Trophoblast cell (in vitro differentiated cells and primary cell): ENCODE data around the gene MTPN.

Experiments
- DNase-seq, 2 donors: peaks; one replicate each; pipeline ENCODE4 v3.0.0-alpha.2; 2016
- H2AFZ ChIP-seq: 2 replicates; pipeline ENCODE4 v1.6.1; 2013; ENCODE audit warnings: low read length, moderate library complexity, mild to moderate bottlenecking; ENCODE audit not compliant: insufficient read depth, poor library complexity
- H2AK5ac ChIP-seq: 2 replicates; pipeline ENCODE4 v1.6.1; 2013; ENCODE audit warnings: mild to moderate bottlenecking, low read length
- H2BK120ac ChIP-seq: 2 replicates; pipeline ENCODE4 v1.6.1; 2013; ENCODE audit warnings: low read length, mild to moderate bottlenecking, moderate library complexity; ENCODE audit not compliant: insufficient read depth, poor library complexity
- H2BK12ac ChIP-seq: 2 replicates; pipeline ENCODE4 v1.6.1; 2013; ENCODE audit warnings: mild to moderate bottlenecking, low read length, moderate library complexity
- H2BK5ac ChIP-seq: 2 replicates; pipeline ENCODE4 v1.6.1; 2013; ENCODE audit warnings: low read length, low read depth, moderate library complexity, mild to moderate bottlenecking; ENCODE audit not compliant: poor library complexity
- H3K14ac ChIP-seq: 2 replicates; pipeline ENCODE4 v1.6.1; 2013; ENCODE audit warnings: mild to moderate bottlenecking, low read length
- H3K18ac ChIP-seq: 2 replicates; pipeline ENCODE4 v1.6.1; 2013; ENCODE audit warnings: mild to moderate bottlenecking, low read length
- H3K23ac ChIP-seq: 2 replicates; pipeline ENCODE4 v1.6.1; 2013; ENCODE audit warnings: low read length
- H3K27ac ChIP-seq: 2 replicates; pipeline ENCODE4 v1.5.1; 2013; ENCODE audit warnings: low read depth, mild to moderate bottlenecking, inconsistent platforms, low read length, moderate library complexity
- H3K27me3 ChIP-seq: 2 replicates; pipeline ENCODE4 v1.6.1; 2013; ENCODE audit warnings: inconsistent platforms, mild to moderate bottlenecking, low read length, moderate library complexity; ENCODE audit not compliant: insufficient read depth
- H3K36me3 ChIP-seq, 2 experiments: 1 replicate in 1 of 2; 2 replicates in 1 of 2; pipeline ENCODE4 v1.6.1; 2013; ENCODE audit warnings: low read length in 2 of 2, mild to moderate bottlenecking in 2 of 2, moderate library complexity in 1 of 2; ENCODE audit not compliant: insufficient read depth in 2 of 2, control insufficient read depth in 1 of 2
- H3K4ac ChIP-seq: 2 replicates; pipeline ENCODE4 v1.6.1; 2013; ENCODE audit warnings: low read depth, mild to moderate bottlenecking, low read length, moderate library complexity
- H3K4me1 ChIP-seq, 2 experiments: 1 replicate in 1 of 2; 2 replicates in 1 of 2; pipeline ENCODE4 v1.6.1; 2013; ENCODE audit warnings: low read length in 2 of 2, mild to moderate bottlenecking in 2 of 2, moderate library complexity in 1 of 2; ENCODE audit not compliant: insufficient read depth in 2 of 2, control insufficient read depth in 1 of 2
- H3K4me2 ChIP-seq: 2 replicates; pipeline ENCODE4 v1.6.1; 2013; ENCODE audit warnings: inconsistent platforms, mild to moderate bottlenecking, low read length, moderate library complexity
- H3K4me3 ChIP-seq: 2 replicates; pipeline ENCODE4 v1.5.1; 2013; ENCODE audit warnings: mild to moderate bottlenecking, low read depth, low read length, inconsistent platforms
- H3K79me1 ChIP-seq: one replicate; pipeline ENCODE4 v1.6.1; 2013; ENCODE audit warnings: low read length
- H3K79me2 ChIP-seq: 2 replicates; pipeline ENCODE4 v1.6.1; 2013; ENCODE audit warnings: low read length, mild to moderate bottlenecking; ENCODE audit not compliant: control insufficient read depth, insufficient read depth, poor library complexity
- H3K9ac ChIP-seq: 2 replicates; pipeline ENCODE4 v1.6.1; 2013; ENCODE audit warnings: mild to moderate bottlenecking, low read length
- H3K9me3 ChIP-seq: 2 replicates; pipeline ENCODE4 v1.6.1; 2013; ENCODE audit warnings: low read depth, mild to moderate bottlenecking, control low read depth, inconsistent platforms, low read length; ENCODE audit not compliant: insufficient read depth
- H4K12ac ChIP-seq: 2 replicates; pipeline ENCODE4 v1.6.1; 2013; ENCODE audit warnings: low read depth, mild to moderate bottlenecking, low read length, moderate library complexity
- H4K8ac ChIP-seq: 2 replicates; pipeline ENCODE4 v1.6.1; 2013; ENCODE audit warnings: low read depth, mild to moderate bottlenecking, low read length, moderate library complexity
- H4K91ac ChIP-seq: one replicate; pipeline ENCODE4 v1.6.1; 2013; ENCODE audit warnings: low read depth, mild to moderate bottlenecking, low read length, moderate library complexity
- WGBS: extraction: QIAGEN DNeasy Blood & Tissue Kit; methylation state at CpG from one replicate; pipeline ENCODE4 v1.1.7; 2013; ENCODE audit warnings: missing lambda C conversion rate; ENCODE audit not compliant: insufficient read length, insufficient coverage; ENCODE audit errors: extremely low coverage; 5-methylcytosine and 5-hydroxymethylcytosine counted together

Gene MTPN

DNA sequence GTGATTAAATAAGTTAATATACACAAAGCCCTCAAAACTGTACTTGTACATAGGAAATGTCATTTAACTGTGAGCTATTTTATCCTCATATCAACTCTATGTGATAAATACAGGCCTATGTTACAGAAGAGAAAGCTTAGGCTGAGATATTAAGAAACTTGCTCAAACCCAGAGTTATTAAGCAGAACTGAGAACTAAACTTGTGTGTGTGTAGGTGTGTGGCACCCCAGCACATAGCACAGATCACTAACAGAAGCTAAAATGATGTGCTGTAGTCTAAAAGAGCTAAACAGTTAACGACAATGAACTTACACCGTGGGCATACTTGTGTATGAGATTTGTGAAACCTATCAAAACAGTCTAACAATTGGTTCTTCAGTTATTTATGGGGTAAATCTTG is 34.5 kb downstream of the MTPN start:
- Histone ChIP-seq H3K4me3 (no peak overlapping the region), H4K12ac (no peak overlapping the region), H3K14ac (no peak overlapping the region), H3K4ac (no peak overlapping the region), H4K8ac (no peak overlapping the region), H3K9me3 (no peaks in the 10 kb centered on the region), H3K79me2 (no peaks in the 10 kb centered on the region), H3K36me3 (peaks cover 0 to 1% of the 10 kb centered on the region in 2 experiments), H3K79me1 (no peaks in the 10 kb centered on the region), H2AK5ac (no peak overlapping the region), H3K9ac (no peak overlapping the region), H2BK12ac (no peak overlapping the region), H3K27me3 (no peaks in the 10 kb centered on the region), H3K4me1 (no peaks in the 10 kb centered on the region), H3K4me2 (no peak overlapping the region), H2AFZ (no peak overlapping the region), H2BK120ac (no peak overlapping the region), H3K27ac (no peak overlapping the region), H3K23ac (no peak overlapping the region), H2BK5ac (no peak overlapping the region), H4K91ac (no peak overlapping the region), H3K18ac (no peak overlapping the region)
- DNase-seq: no peak
- WGBS: no CpG with 5 or more reads among the region's 2 CpGs

GRCh38 chr7:135940077-135941075 is 36.8 kb downstream of the MTPN start:
- no peaks in the 10 kb centered on the region for H3K4me1 ChIP-seq
- no peak overlapping the region for H2BK5ac ChIP-seq
- no peak overlapping the region for H2BK120ac ChIP-seq
- no peak overlapping the region for H2AFZ ChIP-seq
- no peaks in the 10 kb centered on the region for H3K79me1 ChIP-seq
- no peak overlapping the region for H4K8ac ChIP-seq
- no peak overlapping the region for H3K18ac ChIP-seq
- no peak overlapping the region for H3K4me3 ChIP-seq
- no peaks in the 10 kb centered on the region for H3K9me3 ChIP-seq
- H3K9ac ChIP-seq: no peak overlapping the region
- H3K14ac ChIP-seq: no peak overlapping the region
- no peak overlapping the region for H3K4ac ChIP-seq
- no peak overlapping the region for H2BK12ac ChIP-seq
- H3K23ac ChIP-seq: no peak overlapping the region
- DNase-seq: no peak
- no peaks in the 10 kb centered on the region for H3K27me3 ChIP-seq
- H4K91ac ChIP-seq: no peak overlapping the region
- H3K79me2 ChIP-seq: no peaks in the 10 kb centered on the region
- no peak overlapping the region for H3K4me2 ChIP-seq
- no peak overlapping the region for H4K12ac ChIP-seq
- no peak overlapping the region for H2AK5ac ChIP-seq
- no CpG with 5 or more reads among the region's 3 CpGs for WGBS
- H3K36me3 ChIP-seq: no peaks in the 10 kb centered on the region
- H3K27ac ChIP-seq: no peak overlapping the region

DNA sequence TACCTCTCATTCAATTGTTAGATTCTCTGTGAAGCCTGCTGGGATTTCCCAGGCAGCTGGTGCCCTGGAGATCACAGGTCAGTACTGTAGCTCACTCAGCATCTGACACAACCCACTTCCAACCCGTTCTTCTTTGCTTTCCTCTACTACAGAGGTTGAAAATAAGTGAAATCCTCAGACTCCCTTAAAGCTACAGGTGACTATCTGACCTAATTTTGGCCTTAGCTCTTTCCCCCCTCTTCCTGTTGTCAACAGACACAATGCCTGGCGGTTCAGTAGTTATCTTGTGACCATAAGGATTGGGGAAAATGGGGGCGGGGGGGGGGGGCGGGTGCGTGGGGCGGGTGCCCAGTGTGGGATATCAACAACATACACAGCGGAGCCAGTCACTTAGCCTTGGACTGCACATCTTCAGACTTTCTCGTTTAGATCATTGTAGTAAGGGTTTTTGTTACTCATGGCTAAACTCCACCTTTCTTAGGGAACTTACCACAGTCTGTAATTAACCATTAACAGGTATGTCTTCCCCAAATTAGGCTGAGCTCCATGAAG is 37.8 kb downstream of the MTPN start:
- Histone ChIP-seq H3K9me3 (no peaks in the 10 kb centered on the region), H4K12ac (no peak overlapping the region), H2AFZ (no peak overlapping the region), H2BK12ac (no peak overlapping the region), H2BK5ac (no peak overlapping the region), H3K79me1 (no peaks in the 10 kb centered on the region), H2AK5ac (no peak overlapping the region), H4K91ac (no peak overlapping the region), H3K18ac (no peak overlapping the region), H3K9ac (no peak overlapping the region), H3K4me3 (no peak overlapping the region), H3K36me3 (no peaks in the 10 kb centered on the region), H3K4me2 (no peak overlapping the region), H4K8ac (no peak overlapping the region), H3K14ac (no peak overlapping the region), H3K23ac (no peak overlapping the region), H3K79me2 (no peaks in the 10 kb centered on the region), H3K27ac (no peak overlapping the region), H3K4me1 (no peaks in the 10 kb centered on the region), H3K4ac (no peak overlapping the region), H3K27me3 (no peaks in the 10 kb centered on the region), H2BK120ac (no peak overlapping the region)
- no peak for DNase-seq
- WGBS: no CpG with 5 or more reads among the region's 8 CpGs

DNA sequence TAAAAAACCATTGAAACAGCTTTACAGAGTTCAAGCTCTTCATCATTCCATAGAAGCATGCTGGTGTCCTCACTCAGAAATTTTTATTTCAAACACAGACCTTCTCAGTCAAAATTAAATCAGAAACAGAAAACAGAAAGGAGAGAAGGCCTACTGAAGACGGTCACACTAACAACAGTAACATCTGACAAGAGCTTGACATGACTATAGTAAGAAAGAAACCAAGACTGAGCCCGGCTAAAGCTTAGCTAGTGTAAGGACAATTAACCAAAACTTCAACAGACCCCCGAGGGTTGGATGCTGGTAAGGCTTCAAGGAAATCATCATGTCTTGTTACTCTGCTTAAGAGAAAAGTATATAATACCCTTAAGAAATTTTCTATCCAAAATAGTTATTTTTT is 38.6 kb downstream of the MTPN start:
- H4K91ac ChIP-seq: no peak overlapping the region
- H2BK5ac ChIP-seq: no peak overlapping the region
- H4K12ac ChIP-seq: no peak overlapping the region
- no peak overlapping the region for H3K23ac ChIP-seq
- no peak overlapping the region for H2BK120ac ChIP-seq
- no peaks in the 10 kb centered on the region for H3K9me3 ChIP-seq
- WGBS: no CpG with 5 or more reads among the region's 3 CpGs
- H2AK5ac ChIP-seq: no peak overlapping the region
- H2BK12ac ChIP-seq: no peak overlapping the region
- H3K4me1 ChIP-seq: no peaks in the 10 kb centered on the region
- H3K9ac ChIP-seq: no peak overlapping the region
- H3K27ac ChIP-seq: no peak overlapping the region
- H3K36me3 ChIP-seq: no peaks in the 10 kb centered on the region
- H4K8ac ChIP-seq: no peak overlapping the region
- no peak overlapping the region for H3K14ac ChIP-seq
- no peaks in the 10 kb centered on the region for H3K79me1 ChIP-seq
- no peaks in the 10 kb centered on the region for H3K79me2 ChIP-seq
- H3K4ac ChIP-seq: no peak overlapping the region
- H3K18ac ChIP-seq: no peak overlapping the region
- DNase-seq: no peak
- no peaks in the 10 kb centered on the region for H3K27me3 ChIP-seq
- no peak overlapping the region for H3K4me3 ChIP-seq
- H3K4me2 ChIP-seq: no peak overlapping the region
- no peak overlapping the region for H2AFZ ChIP-seq
